Heart right ventricle (tissue), 16 donors: ENCODE results near the gene PGRMC2. TPM values are rescaled to one million over a fixed set of nuclear protein-coding genes. Genes with fewer than 3 reads are reported as not detected.

ENCODE experiments used
- ATAC-seq, 8 donors: fragments of 200-7000 bp; cut with Tn5 transposase; one replicate each; pipeline ENCODE4 v1.9.1; 2020; ENCODE audit warnings: mild to moderate bottlenecking in 8 of 8, moderate library complexity in 8 of 8, moderate number of reproducible peaks in 1 of 8
- DNase-seq, 2 donors: peaks; one replicate each; pipeline ENCODE4 v3.0.0-alpha.2; 2020
- H3K27ac ChIP-seq, 10 donors: fragments of 200-600 bp; sonication (generic) in 2 of 10; one replicate each; pipeline versions ENCODE4 v1.5.0 to v1.8.0; 2020 to 2022; ENCODE audit warnings: mild to moderate bottlenecking in 3 of 10
- H3K27me3 ChIP-seq, 7 donors: fragments of 200-600 bp; one replicate each; pipeline ENCODE4 v1.8.0; 2021 to 2022; ENCODE audit warnings: mild to moderate bottlenecking in 2 of 7
- H3K36me3 ChIP-seq, 9 donors: fragments of 200-600 bp; sonication (generic) in 1 of 9; one replicate each; pipeline versions ENCODE4 v1.5.0 to v1.8.0; 2020 to 2022; ENCODE audit warnings: mild to moderate bottlenecking in 2 of 9
- H3K4me1 ChIP-seq, 9 donors: fragments of 200-600 bp; sonication (generic) in 1 of 9; one replicate each; pipeline versions ENCODE4 v1.5.0 to v1.8.0; 2020 to 2022; ENCODE audit warnings: mild to moderate bottlenecking in 4 of 9
- H3K4me3 ChIP-seq, 10 donors: fragments of 200-600 bp; sonication (generic) in 2 of 10; one replicate each; pipeline versions ENCODE4 v1.5.0 to v1.8.0; 2020 to 2022; ENCODE audit warnings: mild to moderate bottlenecking in 7 of 10, moderate library complexity in 2 of 10
- H3K9me3 ChIP-seq, 11 donors: fragments of 200-600 bp in 10 of 11; sonication (generic) in 2 of 11; one replicate each; pipeline versions ENCODE4 v1.5.0 to v1.8.0; 2013 to 2022; ENCODE audit warnings: mild to moderate bottlenecking in 2 of 11, control low read depth in 1 of 11, moderate library complexity in 1 of 11
- CTCF ChIP-seq, 9 donors: fragments of 200-600 bp; sonication (generic) in 2 of 9; IDR thresholded peaks; one replicate each; pipeline versions ENCODE4 v1.5.0 to v1.8.0; 2021 to 2022; ENCODE audit warnings: antibody characterized with exemption in 9 of 9, mild to moderate bottlenecking in 5 of 9, moderate library complexity in 1 of 9
- WGBS, 2 donors: extraction: QIAGEN DNeasy Blood & Tissue Kit; methylation state at CpG; one replicate each; pipeline ENCODE4 v1.1.7; 2013; ENCODE audit warnings: inconsistent platforms in 1 of 2; 5-methylcytosine and 5-hydroxymethylcytosine counted together
- intact Hi-C, 10 donors: fragments of 100-400 bp; cut with DNase I; formaldehyde crosslinking; loops; one replicate each; pipeline versions ENCODE4 v1.11.1 to v1.14.2; 2022
- polyA plus RNA-seq, 2 donors: library from polyadenylated mRNA; stranded (reverse); fragments of 200-250 nt; gene quantifications; one replicate each; pipeline ENCODE4 v1.2.3, GENCODE V29; 2013
- total RNA-seq, 10 donors: library from RNA; stranded (reverse); fragmentation: NEBNext Ultra II Directional in 3 of 10; extraction: Animal tissue kit (Norgen Biotek cat#: 25700) in 3 of 10; gene quantifications; one replicate each; pipeline versions ENCODE4 v1.2.1 to v1.2.4, GENCODE V29; 2021 to 2023
- donor health status: Arrhythmogenic right ventricular cardiomyopathy.
- donor health status: ischemic (EF 13 %, LVEDD 7.1; RV severe dilation, severe dysfunction).
- donor health status: healthy with polysubstance abuse.
- donor health status: DM: no; HTN: yes; CAD: no.
- donor health status: DM: no; HTN: no; CAD: no.
- donor health status: ischemic (EF 25% LVEDD 6.9; RV normal size, moderate dysfunction).
- donor health status: ischemic (EF 25% LVEDD 5.7; RV mildly dilated, moderate dysfunction).
- donor health status: healthy.
- donor health status: DM: yes; HTN: yes; CAD: no.
- donor health status: Ischemic cardiomyopathy.
- donor health status: ischemic (EF 35%, LVEDD 5.7; RV mildly dilated, moderate dysfunction).
- donor health status: nonischemic (EF 11% LVEDD 7.7; RV severe dilation, severe dysfunction).
- donor health status: DM: yes; HTN: yes; CAD: no.
- donor health status: PGD.
- donor health status: ischemic (EF 29% LVEDD 5.4; RV normal size, mild dysfunction).
- donor health status: nonischemic (EF 23%, LVEDD 6.1; RV moderate dilation, normal function).

Gene PGRMC2
- total and polyA plus RNA-seq, 12 donors = 26.0 to 78.9 (median 66.6) TPM

GRCh38 chr4:128332081-128332480, 44.5 kb upstream of the PGRMC2 start:
- H3K9me3 ChIP-seq = no peaks in the 10 kb centered on the region
- H3K27me3 ChIP-seq = no peaks in the 10 kb centered on the region
- intact Hi-C loops = no loop called here
- no peaks in the 10 kb centered on the region for H3K36me3 ChIP-seq
- H3K4me1 ChIP-seq = peaks cover 0 to 21% (median 0%) of the 10 kb centered on the region in 9 donors
- ATAC-seq (no peak), DNase-seq (no peak)
- no peak overlapping the region for H3K4me3 ChIP-seq
- H3K27ac ChIP-seq = no peak overlapping the region
- no peak for TF ChIP-seq CTCF (IDR thresholded peaks at IDR 0.05)

GRCh38 chr4:128329638-128330037, 42.0 kb upstream of the PGRMC2 start:
- no peak for TF ChIP-seq CTCF (IDR thresholded peaks at IDR 0.05)
- no peak for DNase-seq
- Histone ChIP-seq H3K36me3 (peaks cover 0 to 6% (median 0%) of the 10 kb centered on the region in 9 donors), H3K27ac (no peak overlapping the region), H3K27me3 (no peaks in the 10 kb centered on the region), H3K4me3 (no peak overlapping the region), H3K4me1 (peaks cover 0 to 21% (median 0%) of the 10 kb centered on the region in 9 donors), H3K9me3 (no peaks in the 10 kb centered on the region)
- no peak for ATAC-seq
- WGBS, 2 donors = 82 to 83% methylated on average over 4 of the region's 4 CpGs
- intact Hi-C loops = no loop called here

GRCh38 chr4:128328106-128328505, 40.5 kb upstream of the PGRMC2 start:
- no peak for TF ChIP-seq CTCF (IDR thresholded peaks at IDR 0.05)
- Histone ChIP-seq H3K27ac (no peak overlapping the region), H3K4me3 (no peak overlapping the region), H3K36me3 (peaks cover 0 to 8% (median 0%) of the 10 kb centered on the region in 9 donors), H3K9me3 (no peaks in the 10 kb centered on the region), H3K4me1 (peaks cover 0 to 11% (median 0%) of the 10 kb centered on the region in 9 donors), H3K27me3 (no peaks in the 10 kb centered on the region)
- intact Hi-C loops = no loop called here
- DNase-seq (no peak), ATAC-seq (no peak)
- 77 to 83% methylated on average over 6 of the region's 6 CpGs for WGBS, 2 donors

GRCh38 chr4:128323401-128323800, 35.8 kb upstream of the PGRMC2 start:
- DNase-seq (no peak), ATAC-seq (no peak)
- no peak overlapping the region for H3K4me3 ChIP-seq
- H3K4me1 ChIP-seq = no peaks in the 10 kb centered on the region
- 62 to 65% methylated on average over 1 of the region's 1 CpG for WGBS, 2 donors
- intact Hi-C loops = no loop called here
- no peaks in the 10 kb centered on the region for H3K27me3 ChIP-seq
- H3K27ac ChIP-seq = no peak overlapping the region
- H3K36me3 ChIP-seq = peaks cover 0 to 8% (median 0%) of the 10 kb centered on the region in 9 donors
- no peaks in the 10 kb centered on the region for H3K9me3 ChIP-seq
- TF ChIP-seq CTCF (IDR thresholded peaks at IDR 0.05) = no peak
